ENCODE results near the gene SAP25.

SAP25 gene

GRCh38 chr7:100595188-100595587, 21.5 kb upstream of the SAP25 start:
- TF ChIP-seq, protein P1, sequence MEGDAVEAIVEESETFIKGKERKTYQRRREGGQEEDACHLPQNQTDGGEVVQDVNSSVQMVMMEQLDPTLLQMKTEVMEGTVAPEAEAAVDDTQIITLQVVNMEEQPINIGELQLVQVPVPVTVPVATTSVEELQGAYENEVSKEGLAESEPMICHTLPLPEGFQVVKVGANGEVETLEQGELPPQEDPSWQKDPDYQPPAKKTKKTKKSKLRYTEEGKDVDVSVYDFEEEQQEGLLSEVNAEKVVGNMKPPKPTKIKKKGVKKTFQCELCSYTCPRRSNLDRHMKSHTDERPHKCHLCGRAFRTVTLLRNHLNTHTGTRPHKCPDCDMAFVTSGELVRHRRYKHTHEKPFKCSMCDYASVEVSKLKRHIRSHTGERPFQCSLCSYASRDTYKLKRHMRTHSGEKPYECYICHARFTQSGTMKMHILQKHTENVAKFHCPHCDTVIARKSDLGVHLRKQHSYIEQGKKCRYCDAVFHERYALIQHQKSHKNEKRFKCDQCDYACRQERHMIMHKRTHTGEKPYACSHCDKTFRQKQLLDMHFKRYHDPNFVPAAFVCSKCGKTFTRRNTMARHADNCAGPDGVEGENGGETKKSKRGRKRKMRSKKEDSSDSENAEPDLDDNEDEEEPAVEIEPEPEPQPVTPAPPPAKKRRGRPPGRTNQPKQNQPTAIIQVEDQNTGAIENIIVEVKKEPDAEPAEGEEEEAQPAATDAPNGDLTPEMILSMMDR (IDR thresholded peaks at IDR 0.05; ENCODE audit: low read depth, low read length, missing control alignments), result no peak
- DNase-seq (ENCODE audit: low read depth), result no peak

GRCh38 chr7:100591596-100591995, 17.9 kb upstream of the SAP25 start:
- H3K4me3 ChIP-seq (ENCODE audit: low read depth, low read length), result no peak overlapping the region
- TF ChIP-seq, protein P1 (IDR thresholded peaks at IDR 0.05; ENCODE audit: low read depth, low read length, missing control alignments), result no peak
- no peak for DNase-seq (ENCODE audit: low read depth)

More at GRCh38 chr7:100595188-100595587, 21.5 kb upstream of the SAP25 start:
- H3K4me3 ChIP-seq (ENCODE audit: low read depth, low read length), result no peak overlapping the region

GRCh38 chr7:100590077-100590737, 16.5 kb upstream of the SAP25 start:
- no peak for DNase-seq (ENCODE audit: low read depth)
- no peak overlapping the region for H3K4me3 ChIP-seq (ENCODE audit: low read depth, low read length)
- TF ChIP-seq, protein P1 (IDR thresholded peaks at IDR 0.05; ENCODE audit: low read depth, low read length, missing control alignments), result no peak

DNA sequence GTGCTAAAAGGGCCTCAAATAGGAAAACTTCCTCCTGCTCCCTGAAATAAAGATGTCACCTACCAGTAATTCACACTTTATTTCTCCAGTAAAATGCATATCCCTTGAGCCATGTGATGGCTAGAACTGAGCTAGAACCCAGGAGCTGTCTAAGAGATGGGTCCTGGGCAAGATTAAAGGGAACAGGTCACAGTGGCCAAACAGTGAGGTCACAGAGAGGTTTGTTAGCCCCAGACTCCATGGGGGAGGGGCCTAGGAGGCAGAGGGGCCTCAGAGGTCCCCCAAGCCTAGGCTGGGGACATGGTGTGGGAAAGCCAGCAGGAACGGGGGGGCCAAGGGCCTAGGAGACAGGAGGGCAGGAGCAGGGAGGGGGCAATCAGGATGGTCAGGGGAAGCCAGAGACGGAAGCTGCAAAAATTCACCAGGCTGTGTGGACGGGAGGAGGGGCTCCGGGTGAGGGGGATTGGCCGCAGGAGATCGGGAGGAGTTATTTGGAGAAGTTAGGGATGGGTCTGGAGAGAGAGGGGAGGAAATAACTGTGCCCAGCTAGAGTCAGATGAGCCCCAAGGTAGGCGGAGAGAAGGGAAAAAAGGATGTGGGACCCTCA, 15.7 kb upstream of the SAP25 start:
- TF ChIP-seq, protein P1 (IDR thresholded peaks at IDR 0.05; ENCODE audit: low read depth, low read length, missing control alignments), result no peak
- DNase-seq (ENCODE audit: low read depth), result no peak
- no peak overlapping the region for H3K4me3 ChIP-seq (ENCODE audit: low read depth, low read length)

DNA sequence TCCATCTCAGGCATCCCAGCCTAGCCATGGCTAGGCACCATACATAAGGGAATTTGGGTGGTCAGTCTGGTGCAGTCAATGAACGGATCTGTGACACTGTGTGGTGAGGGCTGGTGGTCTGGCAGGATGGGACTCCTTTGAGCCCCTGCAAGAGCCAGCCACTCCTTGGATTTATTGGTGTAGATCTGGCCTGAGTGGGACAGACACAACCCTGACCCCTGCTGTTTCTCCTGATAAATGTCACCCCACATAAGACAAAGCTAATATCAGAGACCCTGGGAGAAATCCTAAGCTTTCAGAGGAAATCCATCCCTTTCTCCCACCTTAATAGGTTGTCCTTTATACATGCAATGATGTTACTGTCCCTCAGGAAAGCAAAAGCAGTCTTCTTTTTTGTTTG, 14.7 kb upstream of the SAP25 start:
- TF ChIP-seq, protein P1 (IDR thresholded peaks at IDR 0.05; ENCODE audit: low read depth, low read length, missing control alignments), result peak; percentile 45

GRCh38 chr7:100586266-100587025, 12.7 kb upstream of the SAP25 start, which contains the start of gene FBXO24:
Gene FBXO24, plus strand, starts transcription at chr7:100586328. Its CDS starts 298 bp downstream, at chr7:100586626.
- TF ChIP-seq, protein P1 (IDR thresholded peaks at IDR 0.05; ENCODE audit: low read depth, low read length, missing control alignments), result no peak
- peak; percentile 99 for DNase-seq (ENCODE audit: low read depth)
- peak within 1 kb of the TSS; percentile 89 for H3K4me3 ChIP-seq (ENCODE audit: low read depth, low read length)

More for the DNA sequence above, 14.7 kb upstream of the SAP25 start:
- DNase-seq (ENCODE audit: low read depth), result no peak
- H3K4me3 ChIP-seq (ENCODE audit: low read depth, low read length), result no peak overlapping the region

Data from GM12864 (cell line).